Mucosa of gallbladder (tissue), 1 donor: ENCODE data around the gene FIBP. TPM values are rescaled to one million over a fixed set of nuclear protein-coding genes. Genes with fewer than 3 reads are reported as not detected.

Source experiments
- DNase-seq: peaks from one replicate; pipeline ENCODE4 v3.0.0-alpha.2; 2020; ENCODE audit warnings: low spot score
- total RNA-seq: library from RNA; stranded (reverse); gene quantifications from one replicate; pipeline ENCODE4 v1.2.1, GENCODE V29; 2021
- donor health status: DM: no; HTN: no; CAD: no.

FIBP gene
- total RNA-seq, 1 donor from 2014 or later: 55.1 TPM

GRCh38 chr11:65860278-65861164, 27.8 kb downstream of the FIBP start, which contains the start of gene MUS81:
MUS81 (plus strand) TSS chr11:65860433; CDS start chr11:65860754, 321 bp downstream.
- DNase-seq: peak; percentile 97

- DNase-seq: no peak
Measured at GRCh38 chr11:65859812-65860277, 28.4 kb downstream of the FIBP start.

- peak; percentile 99 for DNase-seq
Measured at GRCh38 chr11:65859095-65859811, 29.0 kb downstream of the FIBP start.

GRCh38 chr11:65858681-65859087, 29.6 kb downstream of the FIBP start:
- no peak for DNase-seq

- DNase-seq: peak; percentile 99
Measured at GRCh38 chr11:65857853-65858680, 30.2 kb downstream of the FIBP start, which contains the start of gene CFL1. CFL1 (minus strand) TSS chr11:65858180; CDS start chr11:65858099, 81 bp downstream.

- peak; percentile 38 for DNase-seq
Measured at GRCh38 chr11:65857500-65857852, 30.8 kb downstream of the FIBP start.

GRCh38 chr11:65856689-65857499, 31.4 kb downstream of the FIBP start:
- DNase-seq: peak; percentile 76

GRCh38 chr11:65855927-65856363, 32.3 kb downstream of the FIBP start:
- no peak for DNase-seq

- DNase-seq: no peak
Measured at GRCh38 chr11:65854852-65855837, 33.1 kb downstream of the FIBP start.

- peak; percentile 79 for DNase-seq
Measured at GRCh38 chr11:65854161-65854592, 34.1 kb downstream of the FIBP start.

GRCh38 chr11:65853246-65853979, 34.9 kb downstream of the FIBP start:
- no peak for DNase-seq

GRCh38 chr11:65852508-65853245, 35.6 kb downstream of the FIBP start:
- DNase-seq: no peak

- DNase-seq: no peak
Measured at GRCh38 chr11:65851811-65852507, 36.3 kb downstream of the FIBP start.

GRCh38 chr11:65851083-65851579, 37.1 kb downstream of the FIBP start:
- DNase-seq: no peak

- no peak for DNase-seq
Measured at GRCh38 chr11:65850217-65851082, 37.8 kb downstream of the FIBP start.

- DNase-seq: no peak
Measured at GRCh38 chr11:65849771-65850216, 38.5 kb downstream of the FIBP start.
